ENCODE results near the gene ZNF550. TPM values are rescaled to one million over a fixed set of nuclear protein-coding genes. Genes with fewer than 3 reads are reported as not detected.

Gene ZNF550
- total RNA-seq, 1 experiment from 2014 or later, result 3.1 TPM

DNA sequence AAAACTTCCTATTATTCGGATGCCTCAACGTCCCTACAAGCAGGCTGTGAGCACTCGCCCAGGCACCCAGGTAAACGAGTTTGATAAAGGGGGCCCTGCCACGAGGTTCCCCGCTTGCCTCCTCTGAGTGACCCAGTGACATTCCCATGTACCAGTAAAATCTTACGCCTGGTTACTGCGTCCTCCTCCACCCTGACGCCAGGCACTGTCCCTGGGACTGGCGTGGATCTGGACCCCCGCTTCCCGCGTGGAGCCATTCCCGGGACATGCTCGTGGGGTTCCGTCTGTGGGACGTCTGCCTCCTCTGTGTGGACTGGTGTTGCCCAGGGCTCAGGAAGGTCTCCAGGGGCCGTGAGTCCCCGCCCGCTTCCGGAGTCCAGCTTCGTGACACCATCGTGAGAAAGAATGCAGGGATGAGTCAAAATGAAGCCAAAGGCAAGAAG, 407 bp upstream of the ZNF550 start:
- H3K9me3 ChIP-seq (ENCODE audit: control insufficient read depth in 1 of 2, insufficient read depth in 1 of 2, low read depth in 1 of 2, low read length in 2 of 2), result peaks cover 8 to 29% of the 10 kb centered on the region in 2 experiments; a peak in 2 of 4 replicates
- H2AFZ ChIP-seq (ENCODE audit: low read depth, low read length, poor library complexity, severe bottlenecking), result no peak overlapping the region
- H4K20me1 ChIP-seq (ENCODE audit: insufficient read depth), result no peaks in the 10 kb centered on the region
- peak overlapping the region; percentile 61; the same call in 1 of the 2 replicates for H3K4me2 ChIP-seq (ENCODE audit: low read length)
- no peak for DNase-seq (ENCODE audit: low read depth, low spot score)
- no peak for ATAC-seq
- ChIA-PET RAD21 (ENCODE audit: low non-redundant PET in 1 of 2, low total read pairs in 2 of 2, uncharacterized antibody in 2 of 2, unreplicated experiment in 2 of 2) (no interaction called here), CTCF (no interaction called here), POLR2A (no interaction called here)
- no peaks in the 10 kb centered on the region for H3K27me3 ChIP-seq (ENCODE audit: insufficient read depth, low read length)
- H3K4me1 ChIP-seq (ENCODE audit: control insufficient read depth in 1 of 2, insufficient read depth in 2 of 2, low read length in 2 of 2), result no peaks in the 10 kb centered on the region
- TF ChIP-seq SIN3A (IDR thresholded peaks at IDR 0.05; ENCODE audit: low read depth), result no peak
- TF ChIP-seq POLR2AphosphoS5 (IDR thresholded peaks at IDR 0.05; ENCODE audit: low read depth, low read length), result no peak
- TF ChIP-seq EGR1 (IDR thresholded peaks at IDR 0.05; ENCODE audit: low read depth), result no peak
- TF ChIP-seq, protein P1, sequence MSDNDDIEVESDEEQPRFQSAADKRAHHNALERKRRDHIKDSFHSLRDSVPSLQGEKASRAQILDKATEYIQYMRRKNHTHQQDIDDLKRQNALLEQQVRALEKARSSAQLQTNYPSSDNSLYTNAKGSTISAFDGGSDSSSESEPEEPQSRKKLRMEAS (IDR thresholded peaks at IDR 0.05), result no peak
- TF ChIP-seq, protein P2, sequence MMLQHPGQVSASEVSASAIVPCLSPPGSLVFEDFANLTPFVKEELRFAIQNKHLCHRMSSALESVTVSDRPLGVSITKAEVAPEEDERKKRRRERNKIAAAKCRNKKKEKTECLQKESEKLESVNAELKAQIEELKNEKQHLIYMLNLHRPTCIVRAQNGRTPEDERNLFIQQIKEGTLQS (IDR thresholded peaks at IDR 0.05), result no peak
- TF ChIP-seq, protein P3, sequence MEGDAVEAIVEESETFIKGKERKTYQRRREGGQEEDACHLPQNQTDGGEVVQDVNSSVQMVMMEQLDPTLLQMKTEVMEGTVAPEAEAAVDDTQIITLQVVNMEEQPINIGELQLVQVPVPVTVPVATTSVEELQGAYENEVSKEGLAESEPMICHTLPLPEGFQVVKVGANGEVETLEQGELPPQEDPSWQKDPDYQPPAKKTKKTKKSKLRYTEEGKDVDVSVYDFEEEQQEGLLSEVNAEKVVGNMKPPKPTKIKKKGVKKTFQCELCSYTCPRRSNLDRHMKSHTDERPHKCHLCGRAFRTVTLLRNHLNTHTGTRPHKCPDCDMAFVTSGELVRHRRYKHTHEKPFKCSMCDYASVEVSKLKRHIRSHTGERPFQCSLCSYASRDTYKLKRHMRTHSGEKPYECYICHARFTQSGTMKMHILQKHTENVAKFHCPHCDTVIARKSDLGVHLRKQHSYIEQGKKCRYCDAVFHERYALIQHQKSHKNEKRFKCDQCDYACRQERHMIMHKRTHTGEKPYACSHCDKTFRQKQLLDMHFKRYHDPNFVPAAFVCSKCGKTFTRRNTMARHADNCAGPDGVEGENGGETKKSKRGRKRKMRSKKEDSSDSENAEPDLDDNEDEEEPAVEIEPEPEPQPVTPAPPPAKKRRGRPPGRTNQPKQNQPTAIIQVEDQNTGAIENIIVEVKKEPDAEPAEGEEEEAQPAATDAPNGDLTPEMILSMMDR (IDR thresholded peaks at IDR 0.05 in 2 of 3, conservative IDR thresholded peaks at IDR 0.05 in 1 of 3; ENCODE audit: borderline replicate concordance in 1 of 3, insufficient read depth in 1 of 3, low read depth in 2 of 3, low read length in 2 of 3), result no peak
- TF ChIP-seq CEBPB (IDR thresholded peaks at IDR 0.05; ENCODE audit: low read depth), result no peak
- TF ChIP-seq EZH2 (IDR thresholded peaks at IDR 0.05), result no peak
- no peak for TF ChIP-seq SP1 (IDR thresholded peaks at IDR 0.05; ENCODE audit: low read depth)
- TF ChIP-seq, protein P4, sequence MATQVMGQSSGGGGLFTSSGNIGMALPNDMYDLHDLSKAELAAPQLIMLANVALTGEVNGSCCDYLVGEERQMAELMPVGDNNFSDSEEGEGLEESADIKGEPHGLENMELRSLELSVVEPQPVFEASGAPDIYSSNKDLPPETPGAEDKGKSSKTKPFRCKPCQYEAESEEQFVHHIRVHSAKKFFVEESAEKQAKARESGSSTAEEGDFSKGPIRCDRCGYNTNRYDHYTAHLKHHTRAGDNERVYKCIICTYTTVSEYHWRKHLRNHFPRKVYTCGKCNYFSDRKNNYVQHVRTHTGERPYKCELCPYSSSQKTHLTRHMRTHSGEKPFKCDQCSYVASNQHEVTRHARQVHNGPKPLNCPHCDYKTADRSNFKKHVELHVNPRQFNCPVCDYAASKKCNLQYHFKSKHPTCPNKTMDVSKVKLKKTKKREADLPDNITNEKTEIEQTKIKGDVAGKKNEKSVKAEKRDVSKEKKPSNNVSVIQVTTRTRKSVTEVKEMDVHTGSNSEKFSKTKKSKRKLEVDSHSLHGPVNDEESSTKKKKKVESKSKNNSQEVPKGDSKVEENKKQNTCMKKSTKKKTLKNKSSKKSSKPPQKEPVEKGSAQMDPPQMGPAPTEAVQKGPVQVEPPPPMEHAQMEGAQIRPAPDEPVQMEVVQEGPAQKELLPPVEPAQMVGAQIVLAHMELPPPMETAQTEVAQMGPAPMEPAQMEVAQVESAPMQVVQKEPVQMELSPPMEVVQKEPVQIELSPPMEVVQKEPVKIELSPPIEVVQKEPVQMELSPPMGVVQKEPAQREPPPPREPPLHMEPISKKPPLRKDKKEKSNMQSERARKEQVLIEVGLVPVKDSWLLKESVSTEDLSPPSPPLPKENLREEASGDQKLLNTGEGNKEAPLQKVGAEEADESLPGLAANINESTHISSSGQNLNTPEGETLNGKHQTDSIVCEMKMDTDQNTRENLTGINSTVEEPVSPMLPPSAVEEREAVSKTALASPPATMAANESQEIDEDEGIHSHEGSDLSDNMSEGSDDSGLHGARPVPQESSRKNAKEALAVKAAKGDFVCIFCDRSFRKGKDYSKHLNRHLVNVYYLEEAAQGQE (IDR thresholded peaks at IDR 0.05; ENCODE audit: low read depth), result no peak
- no peak for TF ChIP-seq YY1 (IDR thresholded peaks at IDR 0.05; ENCODE audit: extremely low read depth, insufficient replicate concordance, low read depth, low read length)
- no peak for TF ChIP-seq ZNF274 (IDR thresholded peaks at IDR 0.05; ENCODE audit: low read depth, low read length)
- TF ChIP-seq RAD21 (IDR thresholded peaks at IDR 0.05; ENCODE audit: low read depth), result no peak
- no peak for TF ChIP-seq TCF7L2 (IDR thresholded peaks at IDR 0.05; ENCODE audit: borderline replicate concordance, extremely low read depth, insufficient read depth, insufficient read length)
- no peaks in the 10 kb centered on the region for H3K79me2 ChIP-seq (ENCODE audit: insufficient read depth, low read length)
- peak overlapping the region in 1 of 2 experiments; percentile 55; a peak in 2 of 4 replicates for H3K4me3 ChIP-seq (replicated peaks in 1 of 2; ENCODE audit: low read depth in 1 of 2, low read length in 2 of 2)
- BruUV-seq (replicated peaks), result no TSS peak
- no peak overlapping the region for H3K27ac ChIP-seq (ENCODE audit: low read depth, low read length)
- no peak overlapping the region for H3K9ac ChIP-seq (ENCODE audit: low read length)
- intact Hi-C loops (cut with micrococcal nuclease), result no loop called here
- H3K9me2 ChIP-seq (ENCODE audit: insufficient read depth), result no peaks in the 10 kb centered on the region
- no peaks in the 10 kb centered on the region for H3K36me3 ChIP-seq (ENCODE audit: control insufficient read depth in 1 of 2, insufficient read depth in 2 of 2, low read length in 2 of 2)

Measured in HCT116 (cell line).